ENCODE results near the gene PRKCG.

PRKCG gene

GRCh38 chr19:53900191-53900860 is 18.3 kb downstream of the PRKCG start:
- DNase-seq: no peak

GRCh38 chr19:53903055-53903680 is 21.2 kb downstream of the PRKCG start:
- no peak for DNase-seq

GRCh38 chr19:53904909-53905308 is 22.9 kb downstream of the PRKCG start:
- DNase-seq: no peak

GRCh38 chr19:53905787-53906186 is 23.8 kb downstream of the PRKCG start:
- no peak for DNase-seq

- peak; percentile 72 for DNase-seq
These were observed 24.5 kb downstream of the PRKCG start for GRCh38 chr19:53906211-53907192.

GRCh38 chr19:53907193-53907581 is 25.2 kb downstream of the PRKCG start:
- no peak for DNase-seq

- DNase-seq: no peak
These were observed 25.7 kb downstream of the PRKCG start for GRCh38 chr19:53907690-53908089.

- peak; percentile 47 for DNase-seq
These were observed 26.3 kb downstream of the PRKCG start for GRCh38 chr19:53908106-53908934.

- DNase-seq: no peak
These were observed 27.0 kb downstream of the PRKCG start, which contains the start of gene CACNG7 for GRCh38 chr19:53908935-53909415. CACNG7 (plus strand) TSS chr19:53909278; CDS start chr19:53912832, 3,554 bp downstream.

GRCh38 chr19:53909471-53910169 is 27.6 kb downstream of the PRKCG start:
- DNase-seq: no peak

- DNase-seq: no peak
These were observed 28.1 kb downstream of the PRKCG start for GRCh38 chr19:53910170-53910518.

- no peak for DNase-seq
These were observed 30.7 kb downstream of the PRKCG start for GRCh38 chr19:53912653-53913052.

GRCh38 chr19:53915000-53915399 is 33.0 kb downstream of the PRKCG start:
- DNase-seq: no peak

- DNase-seq: no peak
These were observed 34.0 kb downstream of the PRKCG start for GRCh38 chr19:53916004-53916403.

GRCh38 chr19:53917356-53917755 is 35.4 kb downstream of the PRKCG start:
- no peak for DNase-seq

GRCh38 chr19:53927739-53928138 is 45.7 kb downstream of the PRKCG start:
- DNase-seq: no peak

GRCh38 chr19:53936029-53936428 is 54.0 kb downstream of the PRKCG start:
- DNase-seq: no peak

- DNase-seq: no peak
These were observed 60.2 kb downstream of the PRKCG start for GRCh38 chr19:53942001-53942786.

GRCh38 chr19:53944416-53944815 is 62.4 kb downstream of the PRKCG start:
- DNase-seq: no peak

- DNase-seq: no peak
These were observed 62.9 kb downstream of the PRKCG start for GRCh38 chr19:53944933-53945332.

- DNase-seq: no peak
These were observed 63.4 kb downstream of the PRKCG start for GRCh38 chr19:53945441-53945840.

Data from stimulated activated CD4-positive, alpha-beta T cell treated with anti-CD3 and anti-CD28 coated beads, Interleukin-12 subunit alpha, Interleukin-12 subunit beta, amount 100 ng/mL, for 4 hours (primary cell).